Endometrial microvascular endothelial cells (primary cell): ENCODE results near the gene MARS1. TPM values are rescaled to one million over a fixed set of nuclear protein-coding genes. Genes with fewer than 3 reads are reported as not detected.

Experiments
- in situ Hi-C: cut with HindIII; loops from 2 replicates; pipeline ENCODE4 v1.10.0; 2017; ENCODE audit warnings: low sequenced_read_pairs, low pct_unique_long_range_greater_than_20kb; ENCODE audit errors: inconsistent ontology term
- total RNA-seq: library from RNA; depleted of rRNA; stranded (reverse); fragments of >200 nt; gene quantifications from one replicate; pipeline ENCODE4 v1.2.3, GENCODE V29; 2015; ENCODE audit errors: inconsistent ontology term

Gene MARS1
- total RNA-seq, 1 donor from 2014 or later = 119 TPM

- in situ Hi-C loops = no loop called here
Measured at GRCh38 chr12:57522011-57522886, 34.4 kb downstream of the MARS1 start, which contains the start of gene MBD6. Gene MBD6, plus strand, starts transcription at chr12:57522824. Its CDS starts 1,480 bp downstream, at chr12:57524304.

- in situ Hi-C loops = no loop called here
Measured at GRCh38 chr12:57522887-57523705, 35.2 kb downstream of the MARS1 start.

GRCh38 chr12:57523706-57524614, 36.1 kb downstream of the MARS1 start:
- in situ Hi-C loops = no loop called here

GRCh38 chr12:57524814-57525614, 37.1 kb downstream of the MARS1 start:
- in situ Hi-C loops = no loop called here

- in situ Hi-C loops = no loop called here
Measured at GRCh38 chr12:57525615-57526383, 37.9 kb downstream of the MARS1 start.

GRCh38 chr12:57526477-57527126, 38.7 kb downstream of the MARS1 start:
- in situ Hi-C loops = no loop called here

- in situ Hi-C loops = no loop called here
Measured at GRCh38 chr12:57527184-57527583, 39.3 kb downstream of the MARS1 start.

GRCh38 chr12:57528176-57528575, 40.3 kb downstream of the MARS1 start:
- in situ Hi-C loops = no loop called here

GRCh38 chr12:57528831-57529555, 41.1 kb downstream of the MARS1 start:
- in situ Hi-C loops = no loop called here

GRCh38 chr12:57529831-57530230, 42.0 kb downstream of the MARS1 start:
- in situ Hi-C loops = no loop called here

GRCh38 chr12:57530396-57531142, 42.7 kb downstream of the MARS1 start:
- in situ Hi-C loops = no loop called here

- in situ Hi-C loops = no loop called here
Measured at GRCh38 chr12:57531836-57532235, 44.0 kb downstream of the MARS1 start.

GRCh38 chr12:57533108-57533507, 45.2 kb downstream of the MARS1 start:
- in situ Hi-C loops = no loop called here

- in situ Hi-C loops = no loop called here
Measured at GRCh38 chr12:57534250-57534649, 46.4 kb downstream of the MARS1 start.

- in situ Hi-C loops = no loop called here
Measured at GRCh38 chr12:57534991-57535543, 47.2 kb downstream of the MARS1 start.
